HG03108 (cell line): ENCODE results near the gene LIG1.
"Not testable (repeated sequence)": the region's sequence is repeated elsewhere in the genome, so short reads cannot be mapped to it uniquely, and the experiment has no call there.

Experiments
- ATAC-seq: cut with Tn5 transposase; IDR thresholded peaks from one replicate; pipeline ENCODE4 v1.9.1; 2021; ENCODE audit warnings: moderate library complexity; ENCODE audit not compliant: unreplicated experiment

Gene LIG1

DNA sequence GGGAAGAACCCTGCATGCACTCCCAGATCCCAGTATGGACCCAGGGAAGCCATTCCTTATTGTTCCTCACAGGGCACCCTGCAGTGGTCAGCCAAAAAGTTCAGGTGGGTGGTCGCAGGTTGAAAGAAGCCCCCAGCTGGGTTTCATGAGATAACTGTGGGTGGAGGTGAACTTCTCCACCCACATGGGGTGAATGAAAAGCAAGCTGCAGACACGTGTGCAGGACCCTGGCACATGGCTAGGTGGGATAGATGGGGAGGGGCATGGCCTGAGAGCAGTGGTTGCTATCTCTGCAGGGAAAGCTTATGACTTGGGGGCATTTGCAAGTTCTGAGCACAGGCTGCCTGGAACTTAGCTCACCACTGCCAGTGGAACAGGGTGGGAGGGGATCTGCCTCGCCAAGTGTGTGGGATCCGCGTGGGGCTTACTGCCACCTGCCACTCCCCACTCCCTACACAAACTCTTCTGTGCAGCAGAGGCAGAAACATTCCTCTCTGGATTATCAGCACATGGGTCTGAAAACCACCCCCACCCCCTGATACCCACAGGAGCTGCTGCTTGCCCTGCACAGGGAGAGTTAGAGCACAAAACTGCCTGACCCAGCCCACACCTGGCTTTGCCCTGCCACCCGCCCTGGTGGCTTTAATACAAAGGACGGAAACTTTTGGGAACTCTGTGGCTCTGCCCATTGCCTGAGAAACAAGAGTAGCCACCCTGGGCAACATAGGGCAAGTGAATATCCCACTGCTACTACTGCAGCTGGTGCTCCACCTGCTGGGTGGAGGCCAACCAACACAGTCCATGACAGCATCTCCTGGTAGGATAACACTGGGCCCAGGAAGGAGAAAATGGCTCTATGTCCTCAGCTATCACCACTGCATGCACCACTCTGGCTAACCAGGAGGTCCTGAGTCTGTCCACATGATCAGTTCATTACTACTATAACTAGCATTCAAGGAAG lies 84.0 kb downstream of the LIG1 start:
- ATAC-seq: no peak

DNA sequence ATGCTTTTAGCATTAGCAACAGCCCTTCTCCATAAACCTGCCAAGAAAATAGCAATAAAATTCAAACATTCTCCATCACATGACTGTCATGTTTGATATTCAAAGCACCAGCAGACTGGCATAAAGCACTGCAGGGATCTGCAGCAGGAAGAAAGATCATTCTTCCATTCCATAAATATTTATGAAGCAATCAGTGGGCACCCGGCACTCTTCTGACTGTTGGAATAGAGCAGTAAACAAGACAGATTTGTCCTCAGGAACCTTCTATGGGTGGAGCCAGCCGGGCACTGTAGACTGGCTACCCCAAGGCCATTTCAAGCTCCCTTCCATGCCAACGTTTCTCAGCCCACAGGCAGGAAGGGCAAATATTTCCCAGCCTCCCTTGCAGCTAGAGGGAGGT lies 85.1 kb downstream of the LIG1 start:
- ATAC-seq: no peak

DNA sequence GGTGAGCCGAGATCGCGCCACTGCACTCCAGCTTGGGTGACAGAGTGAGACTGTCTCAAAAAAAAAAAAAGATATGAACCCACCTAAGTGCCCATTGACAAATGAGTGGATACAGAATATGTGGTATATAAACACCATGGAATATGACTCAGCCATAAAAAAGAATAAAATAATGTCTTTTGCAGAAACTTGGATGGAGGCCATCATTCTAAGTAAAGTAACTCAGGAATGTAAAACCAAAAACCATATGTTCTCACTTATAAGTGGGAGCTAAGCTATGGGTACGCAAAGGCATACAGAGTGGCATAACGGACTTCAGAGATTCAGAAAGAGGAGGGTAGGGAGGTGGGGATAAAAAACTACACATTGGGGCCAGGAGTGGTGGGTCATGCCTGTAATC lies 89.0 kb downstream of the LIG1 start:
- no peak for ATAC-seq

DNA sequence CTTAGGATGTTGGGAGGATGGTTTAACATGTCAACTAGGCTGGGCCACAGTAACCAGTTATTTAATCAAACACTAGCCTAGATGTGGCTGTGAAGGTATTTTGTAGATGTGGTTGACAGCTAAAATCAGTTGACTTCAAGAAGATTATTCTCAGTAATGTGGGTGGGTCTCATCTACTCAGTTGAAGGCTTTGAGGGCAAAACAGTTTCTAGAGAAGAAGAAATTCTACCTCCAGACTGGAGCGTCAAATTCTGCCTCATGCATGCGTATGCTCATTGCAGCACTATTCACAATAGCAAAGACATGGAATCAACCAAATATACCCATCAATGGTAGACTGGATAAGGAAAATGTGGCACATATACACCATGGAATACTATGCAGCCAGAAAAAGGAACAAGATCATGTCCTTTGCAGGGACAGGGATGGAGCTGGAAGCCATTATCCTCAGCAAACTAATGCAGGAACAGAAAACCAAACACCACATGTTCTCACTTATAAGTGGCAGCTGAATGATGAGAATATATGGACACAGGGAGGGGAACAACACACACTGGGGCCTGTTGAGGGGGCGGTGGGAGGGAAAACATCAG lies 99.9 kb downstream of the LIG1 start:
- ATAC-seq: not testable (repeated sequence)

DNA sequence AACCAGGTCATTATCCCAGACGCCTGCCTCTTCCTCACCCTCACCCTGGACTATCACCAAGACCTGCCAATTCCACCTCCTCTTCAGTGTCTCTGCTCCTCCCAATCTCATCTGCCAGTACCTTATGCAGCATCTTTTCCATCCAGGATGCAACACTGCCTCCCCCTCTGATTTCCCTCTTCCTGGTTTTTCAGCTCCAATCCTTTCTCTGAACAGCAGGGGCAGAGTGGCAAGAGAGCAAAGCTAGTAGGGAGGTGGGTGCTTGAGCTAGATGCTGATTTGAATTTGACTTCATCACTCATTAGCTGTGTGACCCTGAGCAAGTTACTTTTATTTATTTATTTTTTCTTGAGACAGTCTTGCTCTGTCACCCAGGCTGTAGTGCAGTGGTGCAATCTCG lies 100.7 kb downstream of the LIG1 start:
- no peak for ATAC-seq
